GM06990 (cell line): ENCODE results near the gene TOR1AIP2.

Experiments used
- DNase-seq: peaks from one replicate; pipeline ENCODE4 v3.0.0-alpha.2; 2011; ENCODE audit not compliant: insufficient read length; ENCODE audit errors: extremely low read depth
- H3K27me3 ChIP-seq: replicated peaks from 2 replicates; pipeline ENCODE4 v1.6.0; 2011; ENCODE audit warnings: low read length; ENCODE audit not compliant: control insufficient read depth, insufficient read depth
- H3K36me3 ChIP-seq: 2 replicates; pipeline ENCODE4 v1.5.1; 2011; ENCODE audit warnings: low read length; ENCODE audit not compliant: control insufficient read depth, insufficient read depth
- H3K4me3 ChIP-seq: replicated peaks from 2 replicates; pipeline ENCODE4 v1.5.1; 2011; ENCODE audit warnings: low read depth, mild to moderate bottlenecking, control low read depth, low read length
- CTCF ChIP-seq: IDR thresholded peaks from 2 replicates; pipeline ENCODE4 v1.5.1; 2011; ENCODE audit warnings: low read length, control low read depth, mild to moderate bottlenecking, inconsistent platforms; ENCODE audit not compliant: insufficient read depth, poor library complexity, severe bottlenecking

TOR1AIP2 gene

GRCh38 chr1:179803918-179804317 is 73.7 kb downstream of the TOR1AIP2 start:
- no peak for TF ChIP-seq CTCF
- H3K27me3 ChIP-seq: no peaks in the 10 kb centered on the region; the same call in 1 of the 2 replicates
- H3K36me3 ChIP-seq: no peaks in the 10 kb centered on the region
- H3K4me3 ChIP-seq: no peak overlapping the region
- no peak for DNase-seq

- Histone ChIP-seq H3K36me3 (no peaks in the 10 kb centered on the region), H3K4me3 (no peak overlapping the region), H3K27me3 (no peaks in the 10 kb centered on the region)
- no peak for TF ChIP-seq CTCF
- no peak for DNase-seq
Measured at GRCh38 chr1:179803104-179803503, 74.5 kb downstream of the TOR1AIP2 start.

- no peaks in the 10 kb centered on the region for H3K36me3 ChIP-seq
- H3K4me3 ChIP-seq: no peak overlapping the region
- DNase-seq: no peak
- no peak for TF ChIP-seq CTCF
- H3K27me3 ChIP-seq: no peaks in the 10 kb centered on the region
Measured at GRCh38 chr1:179800481-179800880, 77.1 kb downstream of the TOR1AIP2 start.

- H3K36me3 ChIP-seq: no peaks in the 10 kb centered on the region
- H3K27me3 ChIP-seq: no peaks in the 10 kb centered on the region
- no peak for TF ChIP-seq CTCF
- no peak for DNase-seq
- H3K4me3 ChIP-seq: no peak overlapping the region
Measured at GRCh38 chr1:179798864-179799516, 78.6 kb downstream of the TOR1AIP2 start.

- DNase-seq: no peak
- no peak overlapping the region for H3K4me3 ChIP-seq
- TF ChIP-seq CTCF: no peak
- H3K27me3 ChIP-seq: no peaks in the 10 kb centered on the region
- H3K36me3 ChIP-seq: no peaks in the 10 kb centered on the region
Measured at GRCh38 chr1:179798213-179798863, 79.3 kb downstream of the TOR1AIP2 start.
